ENCODE data around the gene JPT1. TPM values are rescaled to one million over a fixed set of nuclear protein-coding genes. Genes with fewer than 3 reads are reported as not detected.
A peak's percentile ranks its signal among the peaks of the same experiment; 100 is the strongest.

Gene JPT1
- total RNA-seq, 1 experiment from 2014 or later, result 448 TPM

- no TSS peak for BruUV-seq (replicated peaks)
- Histone ChIP-seq H3K4me3 (ENCODE audit: low read depth in 2 of 2, low read length in 2 of 2) (peak overlapping the region; percentile 83 to 88), H3K27ac (ENCODE audit: low read length) (peak overlapping the region; percentile 88), H3K4me1 (ENCODE audit: control insufficient read depth, insufficient read depth, low read length) (peaks cover 38% of the 10 kb centered on the region), H3K36me3 (ENCODE audit: control insufficient read depth, insufficient read depth, low read length) (peaks cover 6% of the 10 kb centered on the region; the same call in 1 of the 2 replicates), H3K27me3 (ENCODE audit: control insufficient read depth, insufficient read depth, low read length) (no peaks in the 10 kb centered on the region), H3K9me3 (ENCODE audit: control insufficient read depth, insufficient read depth, low read depth, low read length) (no peaks in the 10 kb centered on the region)
- CTCF ChIA-PET, result no interaction called here
- DNase-seq (ENCODE audit: low read depth, low spot score) (no peak), ATAC-seq (no peak)
- intact Hi-C loops (cut with micrococcal nuclease; ENCODE audit: unreplicated experiment), result loop anchor here (10.0 kb wide), 1 partner anchor 134 kb away; the partner anchor contains the start of gene HID1
- TF ChIP-seq POLR2AphosphoS5 (IDR thresholded peaks at IDR 0.05; ENCODE audit: low read depth, low read length) (no peak), REST (IDR thresholded peaks at IDR 0.05; ENCODE audit: insufficient read depth in 1 of 2, low read depth in 2 of 2, low read length in 1 of 2) (no peak), SIN3A (IDR thresholded peaks at IDR 0.05; ENCODE audit: borderline replicate concordance, insufficient read depth, low read depth, low read length) (no peak), TCF7L2 (IDR thresholded peaks at IDR 0.05; ENCODE audit: low read depth, low read length) (no peak), CTCF (IDR thresholded peaks at IDR 0.05) (no peak)
- in situ Hi-C loops (cut with HindIII; ENCODE audit: low pct_unique_long_range_greater_than_20kb, low sequenced_read_pairs), result no loop called here
- POLR2A ChIA-PET, result no interaction called here
Measured at GRCh38 chr17:75109046-75109406, 45.3 kb downstream of the JPT1 start.

- peaks cover 39% of the 10 kb centered on the region for H3K4me1 ChIP-seq (ENCODE audit: control insufficient read depth, insufficient read depth, low read length)
- no peaks in the 10 kb centered on the region for H3K9me3 ChIP-seq (ENCODE audit: control insufficient read depth, insufficient read depth, low read depth, low read length)
- peak overlapping the region; percentile 88; the same call in 1 of the 2 replicates for H3K27ac ChIP-seq (ENCODE audit: low read length)
- intact Hi-C loops (cut with micrococcal nuclease; ENCODE audit: unreplicated experiment) (loop anchor here (10.0 kb wide), 1 partner anchor 133 kb away; the partner anchor contains the start of gene HID1), in situ Hi-C loops (cut with HindIII; ENCODE audit: low pct_unique_long_range_greater_than_20kb, low sequenced_read_pairs) (no loop called here)
- ChIA-PET POLR2A (no interaction called here), CTCF (interaction anchor here (0.6 kb wide), 2 partner anchors 54 to 147 kb away, joined by 4 to 6 read pairs; no protein-coding TSS in a partner anchor)
- ATAC-seq, result no peak
- no peaks in the 10 kb centered on the region for H3K27me3 ChIP-seq (ENCODE audit: control insufficient read depth, insufficient read depth, low read length)
- BruUV-seq (replicated peaks), result no TSS peak
- no peak overlapping the region for H3K4me3 ChIP-seq (ENCODE audit: low read depth in 2 of 2, low read length in 2 of 2)
- peaks cover 6% of the 10 kb centered on the region; the same call in 1 of the 2 replicates for H3K36me3 ChIP-seq (ENCODE audit: control insufficient read depth, insufficient read depth, low read length)
- TF ChIP-seq SIN3A (IDR thresholded peaks at IDR 0.05; ENCODE audit: borderline replicate concordance, insufficient read depth, low read depth, low read length) (no peak), POLR2AphosphoS5 (IDR thresholded peaks at IDR 0.05; ENCODE audit: low read depth, low read length) (no peak; the same call in 1 of the 2 replicates), TCF7L2 (IDR thresholded peaks at IDR 0.05; ENCODE audit: low read depth, low read length) (no peak), CTCF (IDR thresholded peaks at IDR 0.05) (no peak), REST (IDR thresholded peaks at IDR 0.05; ENCODE audit: insufficient read depth in 1 of 2, low read depth in 2 of 2, low read length in 1 of 2) (no peak)
- DNase-seq (ENCODE audit: low read depth, low spot score), result no peak
Measured at GRCh38 chr17:75108193-75108592, 46.1 kb downstream of the JPT1 start.

All from Panc1 (cell line).